ENCODE results near the gene CLIP3. TPM values are rescaled to one million over a fixed set of nuclear protein-coding genes. Genes with fewer than 3 reads are reported as not detected.

Gene CLIP3
- total and polyA plus RNA-seq, 9 of the 15 experiments (the other 6 are each of a cell fraction or from before 2014, with no cell fraction given), result 0.01 to 0.50 (median 0.15) TPM; not detected in 1

DNA sequence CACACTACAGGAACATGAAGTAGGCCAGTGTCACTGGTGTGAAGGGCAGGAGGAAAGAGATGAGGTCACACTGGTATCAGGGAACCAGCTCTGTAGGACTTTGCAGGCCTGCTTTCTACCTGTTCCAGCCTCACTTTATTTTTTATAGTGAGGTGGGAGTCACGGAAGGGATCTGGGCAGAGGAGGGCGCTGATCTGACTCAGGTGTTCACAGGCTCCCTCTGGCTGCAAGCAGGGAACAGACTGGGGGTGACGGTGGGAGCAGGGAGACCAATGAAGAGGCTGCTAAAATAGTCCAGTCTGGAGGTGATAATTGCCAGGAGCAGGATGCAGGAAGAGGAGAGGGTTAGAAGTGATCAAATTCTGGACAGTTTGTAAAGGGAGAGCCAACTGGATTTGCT, 18.6 kb upstream of the CLIP3 start:
- H3K9me3 ChIP-seq (replicated peaks; ENCODE audit: control insufficient read depth, insufficient read depth, low read depth, low read length), result no peaks in the 10 kb centered on the region
- intact Hi-C loops (cut with micrococcal nuclease), result loop anchor here (1.0 to 5.0 kb wide), 2 partner anchors 37 to 54 kb away; partner anchors contain the start of genes ALKBH6 and SDHAF1
- H3K9me1 ChIP-seq (ENCODE audit: control insufficient read depth, insufficient read depth, low read length), result no peaks in the 10 kb centered on the region
- 14% methylated on average over 3 of the region's 3 CpGs for WGBS (ENCODE audit: insufficient coverage, low coverage, missing lambda C conversion rate)
- DNase-seq (ENCODE audit: extremely low read depth in 1 of 4, low spot score in 3 of 4) (peak in 3 of 4 experiments; percentile 38 to 55 (median 49)), FAIRE-seq (peak; percentile 52), ATAC-seq (no peak)
- H3K9ac ChIP-seq (ENCODE audit: insufficient read depth in 1 of 2, low read depth in 2 of 2, low read length in 2 of 2), result peak overlapping the region in 1 of 2 experiments; percentile 73; a peak in 1 of 4 replicates
- no peak overlapping the region for H3K27ac ChIP-seq (ENCODE audit: extremely low read depth, low read depth, low read length)
- no peak overlapping the region for H3K4me2 ChIP-seq (ENCODE audit: insufficient read depth, low read length)
- TF ChIP-seq, protein P1, sequence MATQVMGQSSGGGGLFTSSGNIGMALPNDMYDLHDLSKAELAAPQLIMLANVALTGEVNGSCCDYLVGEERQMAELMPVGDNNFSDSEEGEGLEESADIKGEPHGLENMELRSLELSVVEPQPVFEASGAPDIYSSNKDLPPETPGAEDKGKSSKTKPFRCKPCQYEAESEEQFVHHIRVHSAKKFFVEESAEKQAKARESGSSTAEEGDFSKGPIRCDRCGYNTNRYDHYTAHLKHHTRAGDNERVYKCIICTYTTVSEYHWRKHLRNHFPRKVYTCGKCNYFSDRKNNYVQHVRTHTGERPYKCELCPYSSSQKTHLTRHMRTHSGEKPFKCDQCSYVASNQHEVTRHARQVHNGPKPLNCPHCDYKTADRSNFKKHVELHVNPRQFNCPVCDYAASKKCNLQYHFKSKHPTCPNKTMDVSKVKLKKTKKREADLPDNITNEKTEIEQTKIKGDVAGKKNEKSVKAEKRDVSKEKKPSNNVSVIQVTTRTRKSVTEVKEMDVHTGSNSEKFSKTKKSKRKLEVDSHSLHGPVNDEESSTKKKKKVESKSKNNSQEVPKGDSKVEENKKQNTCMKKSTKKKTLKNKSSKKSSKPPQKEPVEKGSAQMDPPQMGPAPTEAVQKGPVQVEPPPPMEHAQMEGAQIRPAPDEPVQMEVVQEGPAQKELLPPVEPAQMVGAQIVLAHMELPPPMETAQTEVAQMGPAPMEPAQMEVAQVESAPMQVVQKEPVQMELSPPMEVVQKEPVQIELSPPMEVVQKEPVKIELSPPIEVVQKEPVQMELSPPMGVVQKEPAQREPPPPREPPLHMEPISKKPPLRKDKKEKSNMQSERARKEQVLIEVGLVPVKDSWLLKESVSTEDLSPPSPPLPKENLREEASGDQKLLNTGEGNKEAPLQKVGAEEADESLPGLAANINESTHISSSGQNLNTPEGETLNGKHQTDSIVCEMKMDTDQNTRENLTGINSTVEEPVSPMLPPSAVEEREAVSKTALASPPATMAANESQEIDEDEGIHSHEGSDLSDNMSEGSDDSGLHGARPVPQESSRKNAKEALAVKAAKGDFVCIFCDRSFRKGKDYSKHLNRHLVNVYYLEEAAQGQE (IDR thresholded peaks at IDR 0.05; ENCODE audit: borderline replicate concordance), result peak; percentile 50; the same call in 1 of the 2 replicates
- TF ChIP-seq, protein P1 (CRISPR knock-in tag; IDR thresholded peaks at IDR 0.05; ENCODE audit: low read depth), result no peak
- TF ChIP-seq, protein P2, sequence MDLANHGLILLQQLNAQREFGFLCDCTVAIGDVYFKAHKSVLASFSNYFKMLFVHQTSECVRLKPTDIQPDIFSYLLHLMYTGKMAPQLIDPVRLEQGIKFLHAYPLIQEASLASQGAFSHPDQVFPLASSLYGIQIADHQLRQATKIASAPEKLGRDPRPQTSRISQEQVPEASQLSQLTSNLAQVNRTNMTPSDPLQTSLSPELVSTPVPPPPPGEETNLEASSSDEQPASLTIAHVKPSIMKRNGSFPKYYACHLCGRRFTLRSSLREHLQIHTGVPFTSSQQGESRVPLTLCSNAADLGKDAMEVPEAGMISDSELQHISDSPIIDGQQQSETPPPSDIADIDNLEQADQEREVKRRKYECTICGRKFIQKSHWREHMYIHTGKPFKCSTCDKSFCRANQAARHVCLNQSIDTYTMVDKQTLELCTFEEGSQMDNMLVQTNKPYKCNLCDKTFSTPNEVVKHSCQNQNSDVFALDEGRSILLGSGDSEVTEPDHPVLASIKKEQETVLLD (IDR thresholded peaks at IDR 0.05), result no peak
- TF ChIP-seq ZNF253 (CRISPR knock-in tag; conservative IDR thresholded peaks at IDR 0.05), result no peak
- 0 out of 2 replicates have a peak, but pooled peaks have one; percentile 33 for TF ChIP-seq KLF16 (IDR thresholded peaks at IDR 0.05)
- peak in 1 of 2 experiments; percentile 49; a peak in 2 of 4 replicates for TF ChIP-seq RAD21 (CRISPR knock-in tag; conservative IDR thresholded peaks at IDR 0.05 in 1 of 2, IDR thresholded peaks at IDR 0.05 in 1 of 2)
- peak; percentile 11; the same call in 1 of the 2 replicates for TF ChIP-seq CREM (IDR thresholded peaks at IDR 0.05; ENCODE audit: low read depth)
- TF ChIP-seq, protein P3, sequence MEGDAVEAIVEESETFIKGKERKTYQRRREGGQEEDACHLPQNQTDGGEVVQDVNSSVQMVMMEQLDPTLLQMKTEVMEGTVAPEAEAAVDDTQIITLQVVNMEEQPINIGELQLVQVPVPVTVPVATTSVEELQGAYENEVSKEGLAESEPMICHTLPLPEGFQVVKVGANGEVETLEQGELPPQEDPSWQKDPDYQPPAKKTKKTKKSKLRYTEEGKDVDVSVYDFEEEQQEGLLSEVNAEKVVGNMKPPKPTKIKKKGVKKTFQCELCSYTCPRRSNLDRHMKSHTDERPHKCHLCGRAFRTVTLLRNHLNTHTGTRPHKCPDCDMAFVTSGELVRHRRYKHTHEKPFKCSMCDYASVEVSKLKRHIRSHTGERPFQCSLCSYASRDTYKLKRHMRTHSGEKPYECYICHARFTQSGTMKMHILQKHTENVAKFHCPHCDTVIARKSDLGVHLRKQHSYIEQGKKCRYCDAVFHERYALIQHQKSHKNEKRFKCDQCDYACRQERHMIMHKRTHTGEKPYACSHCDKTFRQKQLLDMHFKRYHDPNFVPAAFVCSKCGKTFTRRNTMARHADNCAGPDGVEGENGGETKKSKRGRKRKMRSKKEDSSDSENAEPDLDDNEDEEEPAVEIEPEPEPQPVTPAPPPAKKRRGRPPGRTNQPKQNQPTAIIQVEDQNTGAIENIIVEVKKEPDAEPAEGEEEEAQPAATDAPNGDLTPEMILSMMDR (IDR thresholded peaks at IDR 0.05 in 2 of 3, conservative IDR thresholded peaks at IDR 0.05 in 1 of 3; ENCODE audit: insufficient read depth in 2 of 3, low read depth in 1 of 3, low read length in 3 of 3), result peak; percentile 67 to 99 (median 94)
- TF ChIP-seq MAZ (CRISPR knock-in tag; conservative IDR thresholded peaks at IDR 0.05 in 1 of 2, IDR thresholded peaks at IDR 0.05 in 1 of 2), result 0 out of 4 replicates have a peak, but pooled peaks of 1 of the 2 experiments have one; percentile 44
- TF ChIP-seq ZBTB7A (IDR thresholded peaks at IDR 0.05; ENCODE audit: borderline replicate concordance, control insufficient read depth, low read depth, low read length), result 0 out of 2 replicates have a peak, but pooled peaks have one; percentile 24
- in situ Hi-C loops (cut with MboI), result no loop called here
- peaks cover 15% of the 10 kb centered on the region for H3K79me2 ChIP-seq (ENCODE audit: control insufficient read depth, insufficient read depth, low read length)
- no peaks in the 10 kb centered on the region for H3K36me3 ChIP-seq (ENCODE audit: control insufficient read depth, insufficient read depth, low read length)
- H4K20me1 ChIP-seq (replicated peaks; ENCODE audit: control insufficient read depth, insufficient read depth, low read length), result no peaks in the 10 kb centered on the region
- no TSS peak for BruUV-seq (replicated peaks)
- no peaks in the 10 kb centered on the region for H3K27me3 ChIP-seq (ENCODE audit: control insufficient read depth in 2 of 2, insufficient read depth in 2 of 2, low read length in 2 of 2)
- no peak overlapping the region for H2AFZ ChIP-seq (ENCODE audit: low read depth, low read length)
- CTCF ChIA-PET (ENCODE audit: low intra/inter-chr PET ratio), result no interaction called here
- POLR2A ChIA-PET, result no interaction called here
- H3K4me1 ChIP-seq (replicated peaks in 1 of 2; ENCODE audit: control insufficient read depth in 2 of 2, insufficient read depth in 2 of 2, low read length in 2 of 2), result peaks cover 2 to 22% of the 10 kb centered on the region in 2 experiments; a peak in 3 of 5 replicates
- H3K4me3 ChIP-seq, result no peak overlapping the region

Data from K562 (cell line).